HCT116 (cell line): ENCODE results near the gene S1PR2. TPM values are rescaled to one million over a fixed set of nuclear protein-coding genes. Genes with fewer than 3 reads are reported as not detected.

Experiments
- EGR1 ChIP-seq: IDR thresholded peaks from 2 replicates; pipeline ENCODE4 v1.6.1; 2012; ENCODE audit warnings: low read depth
- EZH2 ChIP-seq: fragments of 200-600 bp; sonication (generic); IDR thresholded peaks from 2 replicates; pipeline ENCODE4 v1.6.1; 2017; ENCODE audit warnings: antibody characterized with exemption, mixed run types
- EZH2phosphoT487 ChIP-seq: fragments of 200-600 bp; IDR thresholded peaks from 2 replicates; pipeline ENCODE4 v1.6.1; 2018; ENCODE audit warnings: antibody characterized with exemption, borderline replicate concordance
- FOSL1 ChIP-seq: IDR thresholded peaks from 2 replicates; pipeline ENCODE4 v1.6.1; 2012; ENCODE audit warnings: low read depth
- YY1 ChIP-seq: IDR thresholded peaks from 2 replicates; pipeline ENCODE4 v1.6.1; 2011; ENCODE audit warnings: low read length, low read depth, moderate library complexity, mild to moderate bottlenecking; ENCODE audit not compliant: insufficient replicate concordance; ENCODE audit errors: extremely low read depth
- ZNF274 ChIP-seq: fragments of 200-500 bp; sonication (Bioruptor generic); IDR thresholded peaks from 2 replicates; pipeline ENCODE4 v1.6.1; 2014; ENCODE audit warnings: mild to moderate bottlenecking, low read depth, low read length, inconsistent platforms
- total RNA-seq: library from RNA; stranded (reverse); gene quantifications from one replicate; pipeline ENCODE4 v1.2.1, GENCODE V29; 2021; ENCODE audit not compliant: unreplicated experiment
- TF ChIP-seq, protein P1 (sequence below): IDR thresholded peaks from 2 replicates; pipeline ENCODE4 v1.6.1; 2011; ENCODE audit warnings: mild to moderate bottlenecking, low read length, moderate library complexity; ENCODE audit not compliant: insufficient replicate concordance; ENCODE audit errors: extremely low read depth
- TF ChIP-seq, protein P2 (sequence below), 3 experiments: fragments of 200-600 bp in 1 of 3; sonication (generic) in 1 of 3; IDR thresholded peaks in 2 of 3; conservative IDR thresholded peaks in 1 of 3; 2 replicates each; pipeline ENCODE4 v1.5.1; 2012 to 2017; ENCODE audit warnings: low read depth in 2 of 3, low read length in 2 of 3, antibody characterized with exemption in 1 of 3, borderline replicate concordance in 1 of 3, control low read depth in 1 of 3, mild to moderate bottlenecking in 1 of 3, mixed read lengths in 1 of 3, mixed run types in 1 of 3, moderate library complexity in 1 of 3; ENCODE audit not compliant: insufficient read depth in 1 of 3

The S1PR2 gene
- total RNA-seq, 1 experiment from 2014 or later = 6.1 TPM

DNA sequence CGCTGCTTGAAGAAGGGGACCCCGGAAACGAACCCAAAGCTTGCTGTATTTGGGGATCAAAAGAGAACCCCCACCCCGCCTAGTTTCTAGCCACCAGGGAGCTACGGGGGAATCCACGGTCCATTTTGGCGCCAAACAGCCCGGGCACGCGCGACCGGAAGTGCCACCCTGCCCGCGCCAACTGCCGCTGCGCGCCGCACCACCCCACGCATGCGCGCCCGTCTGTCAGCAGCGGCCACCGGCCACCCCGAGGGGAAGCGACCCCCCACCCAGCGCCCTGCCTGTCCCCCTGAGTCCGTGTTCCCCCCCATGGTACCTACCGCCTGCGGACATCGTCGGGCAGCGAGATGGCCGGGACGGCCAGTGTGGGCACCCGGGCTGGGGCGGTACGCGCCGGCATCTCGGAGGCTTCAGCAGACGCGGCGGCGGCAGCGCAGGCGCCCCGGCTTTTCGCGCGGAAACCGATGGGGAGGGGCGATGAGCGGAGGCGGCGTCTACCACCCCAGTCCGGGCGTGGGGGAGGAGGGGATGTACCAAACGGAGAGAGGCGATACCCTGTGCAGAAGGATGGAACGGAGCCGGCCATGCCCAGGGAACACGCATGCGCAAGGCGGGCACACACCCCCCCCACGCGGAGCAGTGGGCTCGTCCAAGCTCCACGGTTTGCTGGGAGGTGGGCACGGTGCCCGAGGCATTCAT is 36.5 kb downstream of the S1PR2 start, which contains the start of gene DNMT1 (continued):
- TF ChIP-seq, protein P1, sequence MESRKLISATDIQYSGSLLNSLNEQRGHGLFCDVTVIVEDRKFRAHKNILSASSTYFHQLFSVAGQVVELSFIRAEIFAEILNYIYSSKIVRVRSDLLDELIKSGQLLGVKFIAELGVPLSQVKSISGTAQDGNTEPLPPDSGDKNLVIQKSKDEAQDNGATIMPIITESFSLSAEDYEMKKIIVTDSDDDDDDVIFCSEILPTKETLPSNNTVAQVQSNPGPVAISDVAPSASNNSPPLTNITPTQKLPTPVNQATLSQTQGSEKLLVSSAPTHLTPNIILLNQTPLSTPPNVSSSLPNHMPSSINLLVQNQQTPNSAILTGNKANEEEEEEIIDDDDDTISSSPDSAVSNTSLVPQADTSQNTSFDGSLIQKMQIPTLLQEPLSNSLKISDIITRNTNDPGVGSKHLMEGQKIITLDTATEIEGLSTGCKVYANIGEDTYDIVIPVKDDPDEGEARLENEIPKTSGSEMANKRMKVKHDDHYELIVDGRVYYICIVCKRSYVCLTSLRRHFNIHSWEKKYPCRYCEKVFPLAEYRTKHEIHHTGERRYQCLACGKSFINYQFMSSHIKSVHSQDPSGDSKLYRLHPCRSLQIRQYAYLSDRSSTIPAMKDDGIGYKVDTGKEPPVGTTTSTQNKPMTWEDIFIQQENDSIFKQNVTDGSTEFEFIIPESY = no peak
- no peak for TF ChIP-seq ZNF274
- no peak for TF ChIP-seq EZH2
- TF ChIP-seq YY1 = peak; percentile 17
- no peak for TF ChIP-seq EZH2phosphoT487
- no peak for TF ChIP-seq EGR1
- no peak for TF ChIP-seq FOSL1
- TF ChIP-seq, protein P2, sequence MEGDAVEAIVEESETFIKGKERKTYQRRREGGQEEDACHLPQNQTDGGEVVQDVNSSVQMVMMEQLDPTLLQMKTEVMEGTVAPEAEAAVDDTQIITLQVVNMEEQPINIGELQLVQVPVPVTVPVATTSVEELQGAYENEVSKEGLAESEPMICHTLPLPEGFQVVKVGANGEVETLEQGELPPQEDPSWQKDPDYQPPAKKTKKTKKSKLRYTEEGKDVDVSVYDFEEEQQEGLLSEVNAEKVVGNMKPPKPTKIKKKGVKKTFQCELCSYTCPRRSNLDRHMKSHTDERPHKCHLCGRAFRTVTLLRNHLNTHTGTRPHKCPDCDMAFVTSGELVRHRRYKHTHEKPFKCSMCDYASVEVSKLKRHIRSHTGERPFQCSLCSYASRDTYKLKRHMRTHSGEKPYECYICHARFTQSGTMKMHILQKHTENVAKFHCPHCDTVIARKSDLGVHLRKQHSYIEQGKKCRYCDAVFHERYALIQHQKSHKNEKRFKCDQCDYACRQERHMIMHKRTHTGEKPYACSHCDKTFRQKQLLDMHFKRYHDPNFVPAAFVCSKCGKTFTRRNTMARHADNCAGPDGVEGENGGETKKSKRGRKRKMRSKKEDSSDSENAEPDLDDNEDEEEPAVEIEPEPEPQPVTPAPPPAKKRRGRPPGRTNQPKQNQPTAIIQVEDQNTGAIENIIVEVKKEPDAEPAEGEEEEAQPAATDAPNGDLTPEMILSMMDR (IDR thresholded peaks at IDR 0.05 in 2 of 3, conservative IDR thresholded peaks at IDR 0.05 in 1 of 3; ENCODE audit: borderline replicate concordance in 1 of 3, insufficient read depth in 1 of 3, low read depth in 2 of 3, low read length in 2 of 3) = no peak
